Thyroid gland (tissue), 4 donors: Measurements from ENCODE around the gene NUDT22.

Experiments
- CTCF ChIP-seq, 6 experiments: fragments of 200-600 bp in 3 of 6; fragments of 450-650 bp in 3 of 6; sonication (generic) in 3 of 6; IDR thresholded peaks; one replicate each; pipeline ENCODE4 v1.5.1; 2016 to 2019; ENCODE audit warnings: antibody characterized with exemption in 6 of 6, mild to moderate bottlenecking in 2 of 6, inconsistent platforms in 1 of 6, moderate library complexity in 1 of 6
- POLR2A ChIP-seq, 2 donors: fragments of 450-650 bp; IDR thresholded peaks; one replicate each; pipeline ENCODE4 v1.6.1; 2017; ENCODE audit warnings: antibody characterized with exemption in 2 of 2, mild to moderate bottlenecking in 2 of 2, moderate library complexity in 1 of 2

- TF ChIP-seq POLR2A (IDR thresholded peaks at IDR 0.05) (no peak), CTCF (IDR thresholded peaks at IDR 0.05) (no peak)
Measured at GRCh38 chr11:64258356-64258755, 32.3 kb downstream of the NUDT22 start.
